Kidney (tissue), 14 donors: Measurements from ENCODE around the gene BRD3OS. TPM values are rescaled to one million over a fixed set of nuclear protein-coding genes. Genes with fewer than 3 reads are reported as not detected.

Experiments used
- DNase-seq, 5 donors: peaks; one replicate each; pipeline ENCODE4 v3.0.0-alpha.2; 2013 to 2020
- FAIRE-seq: peaks from 2 replicates; lab custom pipeline; 2012; peaks lifted over from hg19 to GRCh38; lab: Jason Lieb, UNC
- H3K27ac ChIP-seq, 2 donors: one replicate each; pipeline ENCODE4 v1.7.0; 2013; ENCODE audit warnings: low read depth in 2 of 2, low read length in 2 of 2, inconsistent platforms in 1 of 2
- H3K27me3 ChIP-seq: one replicate; pipeline ENCODE4 v1.7.1; 2013; ENCODE audit warnings: low read length, inconsistent platforms; ENCODE audit not compliant: control insufficient read depth, insufficient read depth
- H3K36me3 ChIP-seq, 3 donors: one replicate each; pipeline versions ENCODE4 v1.7.0 to v1.7.1; 2013; ENCODE audit warnings: low read length in 3 of 3, control low read depth in 1 of 3, inconsistent platforms in 1 of 3; ENCODE audit not compliant: insufficient read depth in 3 of 3, control insufficient read depth in 2 of 3
- H3K4me1 ChIP-seq, 3 donors: one replicate each; pipeline versions ENCODE4 v1.7.0 to v1.7.1; 2013; ENCODE audit warnings: low read length in 3 of 3, inconsistent platforms in 1 of 3, low read depth in 1 of 3; ENCODE audit not compliant: control insufficient read depth in 2 of 3, insufficient read depth in 2 of 3
- H3K4me3 ChIP-seq, 3 donors: one replicate each; pipeline versions ENCODE4 v1.7.0 to v1.8.1; 2013; ENCODE audit warnings: low read length in 3 of 3, control low read depth in 1 of 3, inconsistent platforms in 1 of 3
- H3K9ac ChIP-seq, 3 donors: one replicate each; pipeline versions ENCODE4 v1.7.0 to v1.7.1; 2013; ENCODE audit warnings: low read length in 3 of 3, control low read depth in 1 of 3, inconsistent platforms in 1 of 3
- H3K9me3 ChIP-seq, 3 donors: one replicate each; pipeline versions ENCODE4 v1.7.0 to v1.7.1; 2013; ENCODE audit warnings: low read length in 3 of 3, control low read depth in 1 of 3, inconsistent platforms in 1 of 3; ENCODE audit not compliant: control insufficient read depth in 2 of 3, insufficient read depth in 1 of 3
- intact Hi-C: fragments of 100-400 bp; cut with DNase I; formaldehyde crosslinking; loops from one replicate; pipeline ENCODE4 v1.11.1; 2022
- polyA plus RNA-seq: library from polyadenylated mRNA; stranded (reverse); fragments of 350-450 nt; fragmentation: Illumina TruSeq; extraction: RNeasy Lipid Tissue Mini Kit (QIAGEN cat#74804); gene quantifications from one replicate; pipeline ENCODE4 v1.2.3, GENCODE V29; 2014; ENCODE audit warnings: low read depth, low replicate concordance; ENCODE audit not compliant: insufficient read depth
- total RNA-seq: library from RNA; stranded (reverse); fragmentation: NEBNext Ultra II Directional; extraction: Animal tissue kit (Norgen Biotek cat#: 25700); gene quantifications from one replicate; pipeline ENCODE4 v1.2.1, GENCODE V29; 2021
- TF ChIP-seq, protein P1 (sequence below): IDR thresholded peaks from 3 replicates; pipeline ENCODE4 v1.5.1; 2012; ENCODE audit warnings: mild to moderate bottlenecking, moderate library complexity, borderline replicate concordance; ENCODE audit not compliant: insufficient read depth; ENCODE audit errors: extremely low read depth
- donor health status: control.
- donor health status: control.
- donor health status: control.
- donor health status: control.
- donor health status: control.
- donor health status: DM: yes; HTN: yes; CAD: no.
- donor health status: Normal renal cell carcinoma (clear cell type).

Gene BRD3OS
- total and polyA plus RNA-seq, 2 donors from 2014 or later, result 16.5 to 24.4 TPM

DNA sequence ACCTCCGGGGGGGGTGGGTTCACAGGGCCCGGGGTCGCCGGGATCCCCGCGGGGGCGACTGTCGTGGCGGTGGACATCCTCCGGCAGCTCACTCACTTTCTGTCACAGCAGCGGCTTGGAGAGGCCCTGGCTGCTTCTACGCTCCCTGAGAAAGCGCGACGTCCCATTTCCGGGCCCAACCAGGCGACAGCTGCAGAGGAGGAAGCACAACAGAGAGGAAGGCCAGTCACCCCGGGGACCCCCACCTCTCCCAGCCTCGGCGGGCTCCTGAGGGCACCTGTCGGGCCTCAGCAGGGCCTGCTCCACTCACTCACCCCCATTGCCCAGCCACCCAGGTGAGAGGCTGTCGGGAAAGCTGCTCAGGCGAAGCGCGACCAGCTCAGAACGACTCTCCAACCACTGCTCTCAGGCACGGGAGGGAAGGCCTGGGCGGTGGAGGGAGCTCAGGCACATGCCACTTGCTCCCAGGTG, 28.2 kb downstream of the BRD3OS start:
- no peak overlapping the region for H3K4me3 ChIP-seq
- peaks cover 0 to 24% (median 7%) of the 10 kb centered on the region in 3 donors for H3K36me3 ChIP-seq
- H3K9me3 ChIP-seq, result no peaks in the 10 kb centered on the region
- H3K27ac ChIP-seq, result no peak overlapping the region
- no peaks in the 10 kb centered on the region for H3K27me3 ChIP-seq
- TF ChIP-seq, protein P1, sequence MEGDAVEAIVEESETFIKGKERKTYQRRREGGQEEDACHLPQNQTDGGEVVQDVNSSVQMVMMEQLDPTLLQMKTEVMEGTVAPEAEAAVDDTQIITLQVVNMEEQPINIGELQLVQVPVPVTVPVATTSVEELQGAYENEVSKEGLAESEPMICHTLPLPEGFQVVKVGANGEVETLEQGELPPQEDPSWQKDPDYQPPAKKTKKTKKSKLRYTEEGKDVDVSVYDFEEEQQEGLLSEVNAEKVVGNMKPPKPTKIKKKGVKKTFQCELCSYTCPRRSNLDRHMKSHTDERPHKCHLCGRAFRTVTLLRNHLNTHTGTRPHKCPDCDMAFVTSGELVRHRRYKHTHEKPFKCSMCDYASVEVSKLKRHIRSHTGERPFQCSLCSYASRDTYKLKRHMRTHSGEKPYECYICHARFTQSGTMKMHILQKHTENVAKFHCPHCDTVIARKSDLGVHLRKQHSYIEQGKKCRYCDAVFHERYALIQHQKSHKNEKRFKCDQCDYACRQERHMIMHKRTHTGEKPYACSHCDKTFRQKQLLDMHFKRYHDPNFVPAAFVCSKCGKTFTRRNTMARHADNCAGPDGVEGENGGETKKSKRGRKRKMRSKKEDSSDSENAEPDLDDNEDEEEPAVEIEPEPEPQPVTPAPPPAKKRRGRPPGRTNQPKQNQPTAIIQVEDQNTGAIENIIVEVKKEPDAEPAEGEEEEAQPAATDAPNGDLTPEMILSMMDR, result no peak
- FAIRE-seq (no peak), DNase-seq (peak in 3 of 5 donors; percentile 22 to 73 (median 42))
- intact Hi-C loops, result no loop called here
- no peak overlapping the region for H3K9ac ChIP-seq
- H3K4me1 ChIP-seq, result peaks cover 0 to 31% (median 25%) of the 10 kb centered on the region in 3 donors

DNA sequence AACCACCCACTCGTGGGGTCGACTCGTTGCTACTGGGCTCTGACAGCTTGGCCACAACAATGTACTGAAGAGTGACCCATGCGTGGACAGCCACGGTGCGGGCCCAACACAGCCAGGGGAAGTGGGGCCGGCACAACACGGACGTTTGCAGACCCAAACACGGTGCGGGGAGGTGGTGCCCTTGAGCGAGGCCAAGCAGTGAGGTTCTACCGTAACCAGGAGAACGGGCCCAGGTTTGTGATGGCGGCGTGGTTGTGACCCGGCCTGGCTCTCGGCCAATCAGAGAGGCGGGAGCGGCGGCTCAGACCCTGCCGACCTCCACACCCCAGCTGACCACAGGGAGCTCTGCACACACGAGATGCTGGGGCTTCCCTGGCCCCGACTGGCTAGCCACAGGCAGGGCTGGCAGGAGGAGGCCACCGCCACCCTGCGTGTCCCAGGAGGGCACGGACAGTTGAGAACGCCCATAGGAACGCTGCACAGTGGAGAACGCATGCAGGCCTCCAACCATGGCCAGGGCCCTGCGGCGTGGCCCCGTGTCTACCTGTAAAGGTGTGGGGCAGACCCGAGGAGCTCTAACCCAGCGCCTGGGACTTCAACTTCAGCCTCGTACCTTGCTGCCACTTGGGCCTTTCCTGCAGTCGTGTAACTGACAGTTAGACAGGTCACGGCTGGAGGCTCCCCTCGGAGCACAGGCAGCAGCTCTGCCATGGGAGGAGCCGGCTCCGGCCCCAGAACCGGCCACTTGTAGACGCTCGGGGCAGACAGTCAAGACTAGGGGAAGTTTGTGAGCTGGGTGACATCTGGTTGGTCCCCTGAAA, 28.9 kb downstream of the BRD3OS start:
- FAIRE-seq, result no peak

DNA sequence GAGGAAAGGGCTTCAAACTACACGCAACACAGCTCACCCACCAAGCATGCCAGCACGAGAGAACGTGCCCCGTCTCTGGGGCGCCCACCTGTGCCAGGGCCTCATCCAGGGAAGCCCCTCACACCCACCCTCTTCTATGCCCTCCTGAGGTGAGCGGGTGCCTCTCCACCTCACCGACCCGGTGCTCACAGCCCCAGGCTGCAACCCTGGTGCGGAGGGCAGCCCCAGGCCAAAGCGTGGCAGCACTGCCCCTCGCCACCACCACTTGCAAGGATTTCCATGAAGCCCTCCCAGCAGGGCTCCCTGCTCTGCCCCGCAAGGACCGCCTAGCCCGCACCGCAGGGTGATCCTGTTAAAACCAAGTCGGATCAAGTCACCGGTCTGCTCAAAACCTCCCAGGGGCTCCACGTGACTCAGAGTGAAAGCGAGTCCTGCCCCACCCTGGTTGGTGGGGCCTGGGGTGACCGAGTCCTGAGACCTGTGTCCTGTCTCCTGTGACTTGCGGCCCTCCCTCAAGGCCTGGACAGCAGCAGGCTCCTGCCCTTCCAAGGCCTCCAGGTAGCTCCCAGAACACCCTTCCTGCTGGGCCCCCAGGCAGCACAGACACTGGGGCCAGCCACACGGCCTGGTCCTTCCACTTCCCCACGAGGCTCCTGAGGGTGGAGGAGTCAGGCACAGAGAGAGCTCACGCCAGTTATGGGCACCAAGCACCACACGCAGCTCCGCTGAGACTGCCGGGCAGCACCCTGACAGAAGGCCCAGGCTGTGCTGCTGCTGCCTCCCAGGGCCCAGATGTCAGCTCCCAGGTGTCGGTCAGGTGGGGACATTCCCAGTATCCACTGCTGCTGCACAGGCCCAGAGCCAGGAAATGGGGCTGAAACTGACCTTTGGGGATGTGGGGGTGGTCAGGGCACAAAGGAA, 29.9 kb downstream of the BRD3OS start:
- DNase-seq, result peak in 2 of 5 donors; percentile 31 to 76
- FAIRE-seq, result no peak
- H3K4me3 ChIP-seq, result no peak overlapping the region
- H3K36me3 ChIP-seq, result peaks cover 0 to 16% (median 7%) of the 10 kb centered on the region in 3 donors
- no peaks in the 10 kb centered on the region for H3K9me3 ChIP-seq
- peaks cover 0 to 33% (median 25%) of the 10 kb centered on the region in 3 donors for H3K4me1 ChIP-seq
- intact Hi-C loops, result no loop called here
- H3K9ac ChIP-seq, result peak overlapping the region in 1 of 3 donors; percentile 34
- TF ChIP-seq, protein P1, result no peak
- H3K27me3 ChIP-seq, result no peaks in the 10 kb centered on the region
- peak overlapping the region; percentile 77 to 79 for H3K27ac ChIP-seq

More for the DNA sequence above, 28.9 kb downstream of the BRD3OS start:
- H3K4me1 ChIP-seq, result peaks cover 0 to 31% (median 25%) of the 10 kb centered on the region in 3 donors
- H3K36me3 ChIP-seq, result peaks cover 0 to 23% (median 7%) of the 10 kb centered on the region in 3 donors
- TF ChIP-seq, protein P1, result no peak
- peak overlapping the region in 1 of 3 donors; percentile 26 for H3K9ac ChIP-seq
- H3K27ac ChIP-seq, result no peak overlapping the region
- H3K9me3 ChIP-seq, result no peaks in the 10 kb centered on the region
- intact Hi-C loops, result no loop called here
- DNase-seq, result peak in 2 of 5 donors; percentile 43 to 76
- no peaks in the 10 kb centered on the region for H3K27me3 ChIP-seq
- no peak overlapping the region for H3K4me3 ChIP-seq
